Adrenal gland (tissue), 12 donors: ENCODE results near the gene BMAL1. TPM values are rescaled to one million over a fixed set of nuclear protein-coding genes. Genes with fewer than 3 reads are reported as not detected.

Experiments used
- DNase-seq, 7 donors: peaks; one replicate each; pipeline ENCODE4 v3.0.0-alpha.2; 2019 to 2020
- H3K27ac ChIP-seq, 5 donors: fragments of 200-600 bp; sonication (generic) in 4 of 5; 1 replicate in 3 of 5; 2 replicates in 2 of 5; pipeline versions ENCODE4 v1.5.1 to v1.8.0; 2016 to 2020; ENCODE audit warnings: mild to moderate bottlenecking in 1 of 5
- H3K27me3 ChIP-seq: fragments of 200-600 bp; 2 replicates; pipeline ENCODE4 v1.8.0; 2021
- H3K36me3 ChIP-seq, 2 donors: fragments of 200-600 bp; replicated peaks in 1 of 2; 1 replicate in 1 of 2; 2 replicates in 1 of 2; pipeline versions ENCODE4 v1.5.1 to v1.8.0; 2018 to 2022
- H3K4me1 ChIP-seq, 2 donors: fragments of 200-600 bp; replicated peaks in 1 of 2; 1 replicate in 1 of 2; 2 replicates in 1 of 2; pipeline versions ENCODE4 v1.5.1 to v1.8.0; 2018 to 2021
- H3K4me3 ChIP-seq, 4 donors: fragments of 200-600 bp; sonication (generic) in 3 of 4; one replicate each; pipeline ENCODE4 v1.5.1; 2016 to 2018
- H3K9me3 ChIP-seq, 3 donors: fragments of 200-600 bp; sonication (generic) in 1 of 3; replicated peaks in 1 of 3; 1 replicate in 2 of 3; 2 replicates in 1 of 3; pipeline versions ENCODE4 v1.5.1 to v1.8.0; 2016 to 2021
- CTCF ChIP-seq, 6 experiments: fragments of 450-650 bp in 4 of 6; fragments of 200-600 bp in 2 of 6; sonication (generic) in 1 of 6; IDR thresholded peaks; 1 replicate in 5 of 6; 2 replicates in 1 of 6; pipeline versions ENCODE4 v1.5.1 to v1.8.0; 2016 to 2021; ENCODE audit warnings: antibody characterized with exemption in 6 of 6, mild to moderate bottlenecking in 2 of 6, moderate library complexity in 1 of 6
- POLR2A ChIP-seq, 2 donors: fragments of 450-650 bp; IDR thresholded peaks; one replicate each; pipeline ENCODE4 v1.6.1; 2017; ENCODE audit warnings: antibody characterized with exemption in 2 of 2, mild to moderate bottlenecking in 2 of 2, moderate library complexity in 1 of 2
- WGBS, 4 donors: extraction: QIAGEN DNeasy Blood & Tissue Kit in 2 of 4; methylation state at CpG; one replicate each; pipeline versions ENCODE4 v1.1.5 to v1.1.7; 2013 to 2017; 5-methylcytosine and 5-hydroxymethylcytosine counted together
- intact Hi-C, 2 donors: fragments of 100-400 bp; cut with DNase I; formaldehyde crosslinking; loops; one replicate each; pipeline versions ENCODE4 v1.14.1 to v1.15.0; 2022 to 2023
- polyA plus RNA-seq, 3 donors: library from polyadenylated mRNA; stranded (reverse); fragments of 200-250 nt in 2 of 3; fragments of 350-450 nt in 1 of 3; fragmentation: Illumina TruSeq in 1 of 3; extraction: RNeasy Lipid Tissue Mini Kit (QIAGEN cat#74804) in 1 of 3; gene quantifications; one replicate each; pipeline ENCODE4 v1.2.3, GENCODE V29; 2013 to 2014
- total RNA-seq, 9 donors: library from RNA; depleted of rRNA in 4 of 9; stranded (reverse); fragments of >200 nt in 4 of 9; fragments of 120-200 nt in 1 of 9; fragmentation: NEBNext Ultra II Directional in 1 of 9; extraction: Animal tissue kit (Norgen Biotek cat#: 25700) in 1 of 9; gene quantifications; one replicate each; pipeline versions ENCODE4 v1.1.0 to v1.2.4, GENCODE V29; 2013 to 2023
- donor health status: healthy with polysubstance abuse.
- donor health status: Bipolar disorder and iron deficiency.
- donor health status: DM: yes; HTN: yes; CAD: no.
- donor health status: DM: no; HTN: no; CAD: no.
- donor health status: DM: no; HTN: no; CAD: no.
- donor health status: DM: yes; HTN: yes; CAD: no.

Gene BMAL1
- total and polyA plus RNA-seq, 12 donors = 13.9 to 80.3 (median 34.3) TPM

GRCh38 chr11:13355191-13355590, 77.6 kb downstream of the BMAL1 start:
- Histone ChIP-seq H3K27ac (no peak overlapping the region), H3K4me1 (no peaks in the 10 kb centered on the region), H3K4me3 (no peak overlapping the region), H3K36me3 (peaks cover 0 to 51% of the 10 kb centered on the region in 2 donors), H3K27me3 (no peaks in the 10 kb centered on the region), H3K9me3 (no peaks in the 10 kb centered on the region)
- TF ChIP-seq CTCF (IDR thresholded peaks at IDR 0.05) (no peak), POLR2A (IDR thresholded peaks at IDR 0.05) (no peak)
- 79 to 96% (median 91%) methylated on average over 4 of the region's 4 CpGs for whole genome bisulfite sequencing, 4 donors
- DNase-seq = no peak
- intact Hi-C loops = loop anchor here in 1 of 2 donors (10.0 kb wide), 1 partner anchor 110 kb away; the partner anchor contains the start of gene BTBD10

- no peak for DNase-seq
- H3K4me3 ChIP-seq = no peak overlapping the region
- no peak for TF ChIP-seq POLR2A (IDR thresholded peaks at IDR 0.05)
- TF ChIP-seq CTCF (IDR thresholded peaks at IDR 0.05) = no peak
- H3K9me3 ChIP-seq = no peaks in the 10 kb centered on the region
- H3K4me1 ChIP-seq = no peaks in the 10 kb centered on the region
- intact Hi-C loops = loop anchor here in 1 of 2 donors (10.0 kb wide), 1 partner anchor 108 kb away; the partner anchor contains the start of gene BTBD10
- 83 to 90% (median 87%) methylated on average over 7 to 9 of the region's 9 CpGs for WGBS, 4 donors
- peaks cover 0 to 63% of the 10 kb centered on the region in 2 donors for H3K36me3 ChIP-seq
- H3K27me3 ChIP-seq = no peaks in the 10 kb centered on the region
- no peak overlapping the region for H3K27ac ChIP-seq
Observed at GRCh38 chr11:13357232-13357631, 79.6 kb downstream of the BMAL1 start.

GRCh38 chr11:13358596-13359270, 81.1 kb downstream of the BMAL1 start:
- Histone ChIP-seq H3K4me1 (no peaks in the 10 kb centered on the region), H3K27ac (no peak overlapping the region), H3K9me3 (no peaks in the 10 kb centered on the region), H3K4me3 (no peak overlapping the region), H3K36me3 (peaks cover 0 to 70% of the 10 kb centered on the region in 2 donors), H3K27me3 (no peaks in the 10 kb centered on the region)
- TF ChIP-seq CTCF (IDR thresholded peaks at IDR 0.05) (no peak), POLR2A (IDR thresholded peaks at IDR 0.05) (no peak)
- intact Hi-C loops = loop anchor here in 1 of 2 donors (10.0 kb wide), 1 partner anchor 106 kb away; the partner anchor contains the start of gene BTBD10
- WGBS, 4 donors = 90 to 96% (median 93%) methylated on average over 6 of the region's 6 CpGs
- DNase-seq = no peak

- intact Hi-C loops = no loop called here
- Histone ChIP-seq H3K4me3 (no peak overlapping the region), H3K36me3 (peaks cover 0 to 74% of the 10 kb centered on the region in 2 donors), H3K9me3 (no peaks in the 10 kb centered on the region), H3K27me3 (no peaks in the 10 kb centered on the region), H3K4me1 (no peaks in the 10 kb centered on the region), H3K27ac (no peak overlapping the region)
- TF ChIP-seq CTCF (IDR thresholded peaks at IDR 0.05) (no peak), POLR2A (IDR thresholded peaks at IDR 0.05) (no peak)
- WGBS, 4 donors = 94 to 97% (median 96%) methylated on average over 9 of the region's 9 CpGs
- DNase-seq = no peak
Observed at GRCh38 chr11:13362596-13363109, 85.1 kb downstream of the BMAL1 start.
